NCI-H82 treated with DMSO at 0.1 percent for 48 hours (cell line): ENCODE results near the gene ZXDC.

ENCODE experiments used
- DNase-seq: peaks from one replicate; lab custom pipeline; 2025; ENCODE audit not compliant: unreplicated experiment; lab: John Stamatoyannopoulos, UW

The ZXDC gene

GRCh38 chr3:126474498-126475412, 936 bp downstream of the ZXDC start:
- no peak for DNase-seq

GRCh38 chr3:126473292-126474168, 2.2 kb downstream of the ZXDC start:
- no peak for DNase-seq

GRCh38 chr3:126472277-126473006, 3.2 kb downstream of the ZXDC start:
- DNase-seq: no peak

DNA sequence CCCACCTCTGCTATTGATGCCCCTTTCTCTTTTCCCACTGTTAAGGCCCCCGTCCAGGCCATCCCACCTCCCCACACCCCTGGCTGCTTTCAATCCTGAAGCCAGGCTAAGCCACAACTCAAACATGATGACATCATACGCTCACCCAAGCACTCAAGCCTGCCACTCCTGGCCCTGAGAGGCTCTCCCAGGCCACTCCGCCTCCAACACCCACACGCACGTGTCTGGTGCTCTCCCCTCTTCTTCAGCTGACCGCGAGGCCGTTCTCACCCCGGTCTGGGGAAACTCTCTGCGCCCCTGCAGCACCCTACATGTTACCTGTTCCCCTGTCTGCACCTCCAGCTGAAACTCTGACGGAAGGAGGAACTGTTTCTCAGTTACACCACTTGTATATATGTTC, 6.2 kb downstream of the ZXDC start:
- DNase-seq: no peak

DNA sequence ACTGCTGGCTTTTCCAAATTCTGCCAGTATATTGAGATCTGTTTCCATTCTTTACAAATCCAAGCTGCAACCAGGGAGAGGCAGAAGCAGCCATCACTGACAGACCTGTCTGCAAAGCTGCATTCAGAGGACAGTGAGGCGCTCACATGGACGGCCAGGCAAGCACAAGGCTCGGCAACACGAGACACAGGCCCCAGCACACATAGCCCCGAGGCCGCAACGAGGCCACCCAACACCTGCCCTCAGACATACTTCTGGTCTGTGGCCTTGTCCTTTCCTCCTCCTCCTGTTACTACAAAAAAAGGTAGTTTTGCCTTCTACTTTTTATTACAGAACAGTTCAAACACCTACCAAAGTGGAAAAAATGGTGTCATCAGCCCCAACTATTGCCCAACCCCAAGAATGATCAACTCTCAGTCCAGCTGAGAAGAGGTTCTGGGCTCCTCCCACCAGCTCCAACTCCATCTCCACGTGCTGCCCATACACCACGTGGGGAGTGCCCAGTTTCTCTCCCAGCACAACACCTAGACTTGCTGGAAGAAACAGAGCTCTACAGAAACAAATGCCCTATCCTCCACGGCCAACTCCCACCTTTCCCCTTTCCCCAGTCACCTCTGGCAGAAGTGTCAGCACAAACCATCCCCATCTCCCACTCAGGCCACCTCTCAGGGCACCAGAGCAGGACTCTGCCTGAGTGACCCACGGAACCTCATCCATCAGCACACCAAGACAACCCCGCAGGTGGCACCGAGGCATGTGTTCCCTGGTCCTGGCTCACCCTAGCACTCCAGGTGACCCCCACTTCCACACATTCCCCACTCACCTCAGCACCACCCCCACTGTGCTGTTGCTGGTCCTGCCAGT, 7.4 kb downstream of the ZXDC start:
- DNase-seq: no peak

DNA sequence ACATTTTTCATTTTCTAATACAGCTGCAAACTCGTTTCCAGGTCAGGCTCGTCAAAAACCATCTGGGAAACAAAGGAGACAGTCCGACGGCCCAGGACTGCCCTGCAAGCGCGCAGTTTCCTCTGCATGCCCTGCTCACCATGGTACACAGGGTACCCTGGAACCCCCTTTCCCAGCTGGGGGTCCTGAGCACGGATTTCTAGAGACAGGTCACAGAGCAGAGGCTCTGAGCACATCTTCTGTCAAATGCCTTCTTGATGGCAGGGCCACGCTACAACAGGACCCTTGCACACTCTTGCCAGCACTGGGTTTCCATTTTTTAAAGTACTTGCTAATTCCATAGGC, 8.1 kb downstream of the ZXDC start:
- DNase-seq: no peak

- no peak for DNase-seq
These were observed 8.6 kb downstream of the ZXDC start for GRCh38 chr3:126466886-126467610.

GRCh38 chr3:126465928-126466544, 9.7 kb downstream of the ZXDC start:
- no peak for DNase-seq

- no peak for DNase-seq
These were observed 10.7 kb downstream of the ZXDC start for GRCh38 chr3:126464997-126465396.

- DNase-seq: no peak
These were observed 11.2 kb downstream of the ZXDC start for GRCh38 chr3:126464494-126464893.

DNA sequence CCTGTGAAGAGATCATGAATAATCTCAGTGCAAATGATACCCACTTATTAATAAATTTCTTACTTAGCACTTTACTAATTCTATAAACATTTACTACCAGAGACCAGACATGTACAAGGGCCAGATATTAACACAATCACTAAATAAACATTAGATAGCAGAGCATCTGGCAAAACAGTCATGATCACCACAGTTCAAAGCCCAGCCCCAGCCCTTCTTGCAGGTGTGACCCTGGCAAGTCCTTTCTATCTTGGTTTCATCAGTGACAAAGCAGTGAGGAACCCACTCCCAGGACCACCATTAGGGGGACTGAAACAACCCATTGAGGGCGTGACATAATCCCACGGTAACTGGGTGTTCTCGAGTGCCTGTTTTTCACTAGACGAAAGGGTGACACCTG, 11.6 kb downstream of the ZXDC start:
- DNase-seq: no peak

- no peak for DNase-seq
These were observed 12.2 kb downstream of the ZXDC start for GRCh38 chr3:126463521-126463920.

DNA sequence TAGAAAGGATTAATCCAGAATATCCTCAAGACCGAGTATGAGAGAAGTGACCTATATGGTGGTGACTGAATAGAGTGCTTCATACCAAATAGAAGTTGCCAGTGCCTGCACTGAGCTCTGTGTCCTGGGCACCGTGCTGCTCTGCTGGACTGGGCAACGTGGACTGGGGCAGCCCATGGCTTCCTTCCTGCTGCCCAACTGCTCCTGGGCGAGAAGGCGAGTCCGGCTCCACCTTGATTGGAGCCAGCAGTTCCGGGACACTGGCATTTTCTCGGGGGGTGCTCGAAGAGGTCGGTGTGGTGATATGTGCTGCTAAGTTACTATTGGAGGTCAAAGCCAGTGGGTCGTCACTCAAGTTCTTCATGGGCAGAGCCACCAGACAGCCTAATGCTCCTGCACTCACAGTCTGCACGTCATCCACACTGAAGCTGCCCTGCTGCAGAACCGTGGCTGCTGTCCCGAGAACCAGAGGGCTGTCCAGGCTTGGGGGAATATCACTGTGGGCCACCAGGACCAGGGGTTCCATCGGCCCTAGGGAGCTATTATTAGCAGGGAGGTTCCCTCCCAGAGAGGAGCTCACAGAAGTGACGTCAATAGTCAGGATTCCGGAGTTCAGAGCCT, 14.1 kb downstream of the ZXDC start:
- DNase-seq: no peak

DNA sequence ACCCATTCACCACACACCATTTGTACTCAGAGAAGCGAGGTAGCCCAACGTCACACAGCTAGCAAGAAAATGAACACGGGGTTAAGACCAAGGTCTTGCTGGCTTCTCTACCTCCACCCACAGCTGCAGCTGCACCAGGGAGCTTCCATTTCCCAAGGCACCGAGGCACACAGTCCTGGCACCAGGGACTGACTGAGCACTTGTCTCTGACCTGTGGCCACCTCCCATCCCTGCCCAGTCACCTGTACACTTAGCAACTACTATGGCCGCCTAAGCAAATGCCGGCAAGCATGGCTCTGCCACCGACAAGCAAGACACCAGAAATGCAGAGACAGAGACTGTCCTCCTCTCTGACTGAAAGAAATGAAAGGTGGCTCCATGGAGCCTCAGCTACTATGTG, 15.3 kb downstream of the ZXDC start:
- DNase-seq: no peak

GRCh38 chr3:126459763-126460127, 15.9 kb downstream of the ZXDC start:
- DNase-seq: no peak

GRCh38 chr3:126459111-126459762, 16.5 kb downstream of the ZXDC start:
- DNase-seq: no peak

- no peak for DNase-seq
These were observed 18.8 kb downstream of the ZXDC start for GRCh38 chr3:126456766-126457388.

- DNase-seq: no peak
These were observed 19.5 kb downstream of the ZXDC start for GRCh38 chr3:126456211-126456610.
